ENCODE results near the gene CKAP5. TPM values are rescaled to one million over a fixed set of nuclear protein-coding genes. Genes with fewer than 3 reads are reported as not detected.

Gene CKAP5
- polyA plus RNA-seq, 1 of the 3 experiments (the other 2 are of a cell fraction) = 51.7 TPM

DNA sequence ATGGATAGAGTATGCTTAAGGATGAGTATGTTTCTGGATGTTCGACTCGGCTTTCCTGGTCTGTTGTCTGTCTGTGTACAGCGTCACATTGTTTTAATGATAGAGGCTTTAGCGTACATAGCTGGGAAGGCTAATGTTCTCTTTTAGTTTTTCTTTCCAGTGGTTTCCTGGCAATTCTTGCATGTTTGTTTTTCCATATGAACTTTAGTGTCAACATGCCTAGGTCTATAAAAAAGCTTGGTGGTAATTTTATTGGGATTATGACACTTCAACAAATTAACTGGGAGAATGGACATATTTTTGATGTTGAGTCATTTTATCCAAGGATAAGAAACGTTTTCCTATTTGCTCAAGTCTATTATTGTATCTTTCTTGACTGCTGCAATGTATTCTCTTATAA lies 109.5 kb downstream of the CKAP5 start:
- WGBS (ENCODE audit: low lambda C conversion rate) = 50% methylated on average over 5 of the region's 5 CpGs
- no peaks in the 10 kb centered on the region for H3K9me2 ChIP-seq
- H3K9ac ChIP-seq = no peak overlapping the region
- peaks cover 4 to 10% of the 10 kb centered on the region in 2 experiments for H3K36me3 ChIP-seq (replicated peaks in 1 of 2; ENCODE audit: control insufficient read depth in 1 of 2, insufficient read depth in 2 of 2, low read length in 1 of 2)
- no peak overlapping the region for H3K27ac ChIP-seq (ENCODE audit: low read depth in 2 of 2, low read length in 1 of 2)
- peaks cover 9% of the 10 kb centered on the region for H3F3A ChIP-seq (replicated peaks; ENCODE audit: insufficient read depth)
- H3K27me3 ChIP-seq (ENCODE audit: insufficient read depth) = no peaks in the 10 kb centered on the region
- TF ChIP-seq, protein P1, sequence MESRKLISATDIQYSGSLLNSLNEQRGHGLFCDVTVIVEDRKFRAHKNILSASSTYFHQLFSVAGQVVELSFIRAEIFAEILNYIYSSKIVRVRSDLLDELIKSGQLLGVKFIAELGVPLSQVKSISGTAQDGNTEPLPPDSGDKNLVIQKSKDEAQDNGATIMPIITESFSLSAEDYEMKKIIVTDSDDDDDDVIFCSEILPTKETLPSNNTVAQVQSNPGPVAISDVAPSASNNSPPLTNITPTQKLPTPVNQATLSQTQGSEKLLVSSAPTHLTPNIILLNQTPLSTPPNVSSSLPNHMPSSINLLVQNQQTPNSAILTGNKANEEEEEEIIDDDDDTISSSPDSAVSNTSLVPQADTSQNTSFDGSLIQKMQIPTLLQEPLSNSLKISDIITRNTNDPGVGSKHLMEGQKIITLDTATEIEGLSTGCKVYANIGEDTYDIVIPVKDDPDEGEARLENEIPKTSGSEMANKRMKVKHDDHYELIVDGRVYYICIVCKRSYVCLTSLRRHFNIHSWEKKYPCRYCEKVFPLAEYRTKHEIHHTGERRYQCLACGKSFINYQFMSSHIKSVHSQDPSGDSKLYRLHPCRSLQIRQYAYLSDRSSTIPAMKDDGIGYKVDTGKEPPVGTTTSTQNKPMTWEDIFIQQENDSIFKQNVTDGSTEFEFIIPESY (IDR thresholded peaks at IDR 0.05; ENCODE audit: borderline replicate concordance, low read depth) = no peak
- TF ChIP-seq NRF1 (IDR thresholded peaks at IDR 0.05; ENCODE audit: low read depth, low read length) = no peak
- TF ChIP-seq, protein P2, sequence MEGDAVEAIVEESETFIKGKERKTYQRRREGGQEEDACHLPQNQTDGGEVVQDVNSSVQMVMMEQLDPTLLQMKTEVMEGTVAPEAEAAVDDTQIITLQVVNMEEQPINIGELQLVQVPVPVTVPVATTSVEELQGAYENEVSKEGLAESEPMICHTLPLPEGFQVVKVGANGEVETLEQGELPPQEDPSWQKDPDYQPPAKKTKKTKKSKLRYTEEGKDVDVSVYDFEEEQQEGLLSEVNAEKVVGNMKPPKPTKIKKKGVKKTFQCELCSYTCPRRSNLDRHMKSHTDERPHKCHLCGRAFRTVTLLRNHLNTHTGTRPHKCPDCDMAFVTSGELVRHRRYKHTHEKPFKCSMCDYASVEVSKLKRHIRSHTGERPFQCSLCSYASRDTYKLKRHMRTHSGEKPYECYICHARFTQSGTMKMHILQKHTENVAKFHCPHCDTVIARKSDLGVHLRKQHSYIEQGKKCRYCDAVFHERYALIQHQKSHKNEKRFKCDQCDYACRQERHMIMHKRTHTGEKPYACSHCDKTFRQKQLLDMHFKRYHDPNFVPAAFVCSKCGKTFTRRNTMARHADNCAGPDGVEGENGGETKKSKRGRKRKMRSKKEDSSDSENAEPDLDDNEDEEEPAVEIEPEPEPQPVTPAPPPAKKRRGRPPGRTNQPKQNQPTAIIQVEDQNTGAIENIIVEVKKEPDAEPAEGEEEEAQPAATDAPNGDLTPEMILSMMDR (IDR thresholded peaks at IDR 0.05) = no peak
- TF ChIP-seq, protein P3, sequence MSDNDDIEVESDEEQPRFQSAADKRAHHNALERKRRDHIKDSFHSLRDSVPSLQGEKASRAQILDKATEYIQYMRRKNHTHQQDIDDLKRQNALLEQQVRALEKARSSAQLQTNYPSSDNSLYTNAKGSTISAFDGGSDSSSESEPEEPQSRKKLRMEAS (IDR thresholded peaks at IDR 0.05; ENCODE audit: low read depth) = no peak
- TF ChIP-seq, protein P4, sequence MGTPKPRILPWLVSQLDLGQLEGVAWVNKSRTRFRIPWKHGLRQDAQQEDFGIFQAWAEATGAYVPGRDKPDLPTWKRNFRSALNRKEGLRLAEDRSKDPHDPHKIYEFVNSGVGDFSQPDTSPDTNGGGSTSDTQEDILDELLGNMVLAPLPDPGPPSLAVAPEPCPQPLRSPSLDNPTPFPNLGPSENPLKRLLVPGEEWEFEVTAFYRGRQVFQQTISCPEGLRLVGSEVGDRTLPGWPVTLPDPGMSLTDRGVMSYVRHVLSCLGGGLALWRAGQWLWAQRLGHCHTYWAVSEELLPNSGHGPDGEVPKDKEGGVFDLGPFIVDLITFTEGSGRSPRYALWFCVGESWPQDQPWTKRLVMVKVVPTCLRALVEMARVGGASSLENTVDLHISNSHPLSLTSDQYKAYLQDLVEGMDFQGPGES (IDR thresholded peaks at IDR 0.05; ENCODE audit: low read depth, low read length) = no peak
- TF ChIP-seq RAD21 (IDR thresholded peaks at IDR 0.05; ENCODE audit: low read length) = no peak
- no peak for TF ChIP-seq RXRA (IDR thresholded peaks at IDR 0.05; ENCODE audit: borderline replicate concordance, low read depth)
- TF ChIP-seq GATA2 (CRISPR knock-in tag; IDR thresholded peaks at IDR 0.05) = no peak
- no peak for TF ChIP-seq SIN3A (IDR thresholded peaks at IDR 0.05; ENCODE audit: borderline replicate concordance, low read depth, low read length)
- no peak for TF ChIP-seq FOSL2 (IDR thresholded peaks at IDR 0.05; ENCODE audit: borderline replicate concordance, low read depth)
- TF ChIP-seq RFX5 (IDR thresholded peaks at IDR 0.05; ENCODE audit: low read length) = no peak
- no peak for TF ChIP-seq TAF1 (IDR thresholded peaks at IDR 0.05; ENCODE audit: borderline replicate concordance, low read depth, low read length)
- TF ChIP-seq ELF1 (IDR thresholded peaks at IDR 0.05) = no peak
- TF ChIP-seq NFIC (IDR thresholded peaks at IDR 0.05; ENCODE audit: borderline replicate concordance) = no peak
- TF ChIP-seq, protein P5, sequence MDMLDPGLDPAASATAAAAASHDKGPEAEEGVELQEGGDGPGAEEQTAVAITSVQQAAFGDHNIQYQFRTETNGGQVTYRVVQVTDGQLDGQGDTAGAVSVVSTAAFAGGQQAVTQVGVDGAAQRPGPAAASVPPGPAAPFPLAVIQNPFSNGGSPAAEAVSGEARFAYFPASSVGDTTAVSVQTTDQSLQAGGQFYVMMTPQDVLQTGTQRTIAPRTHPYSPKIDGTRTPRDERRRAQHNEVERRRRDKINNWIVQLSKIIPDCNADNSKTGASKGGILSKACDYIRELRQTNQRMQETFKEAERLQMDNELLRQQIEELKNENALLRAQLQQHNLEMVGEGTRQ (IDR thresholded peaks at IDR 0.05; ENCODE audit: borderline replicate concordance, low read depth, low read length) = no peak
- no peak for TF ChIP-seq CHD2 (IDR thresholded peaks at IDR 0.05; ENCODE audit: low read length, partially characterized antibody)
- TF ChIP-seq POLR2AphosphoS5 (IDR thresholded peaks at IDR 0.05; ENCODE audit: low read depth, low read length) = no peak
- TF ChIP-seq YY1 (IDR thresholded peaks at IDR 0.05; ENCODE audit: low read depth) = no peak
- TF ChIP-seq FOXJ3 (CRISPR knock-in tag; IDR thresholded peaks at IDR 0.05) = no peak
- no peak for TF ChIP-seq RCOR1 (IDR thresholded peaks at IDR 0.05; ENCODE audit: low read length)
- H3K9me3 ChIP-seq = no peaks in the 10 kb centered on the region
- no peak for DNase-seq
- H2AFZ ChIP-seq (ENCODE audit: low read depth) = no peak overlapping the region
- no peak overlapping the region for H3K4me3 ChIP-seq (ENCODE audit: low read depth in 2 of 2, low read length in 1 of 2)
- no peaks in the 10 kb centered on the region for H4K20me1 ChIP-seq (ENCODE audit: insufficient read depth)
- no peak overlapping the region for H3K4me2 ChIP-seq
- ChIA-PET CTCF (interaction anchor here (0.6 to 1.2 kb wide), 2 partner anchors 12 to 198 kb away, joined by 3 read pairs; no protein-coding TSS in a partner anchor), POLR2A (no interaction called here)
- no peaks in the 10 kb centered on the region for H3K4me1 ChIP-seq (ENCODE audit: control insufficient read depth in 1 of 2, insufficient read depth in 2 of 2, low read depth in 1 of 2, low read length in 1 of 2)
- H3K79me2 ChIP-seq (ENCODE audit: insufficient read depth) = no peaks in the 10 kb centered on the region

All from SK-N-SH (cell line).